NCI-H69 (cell line): ENCODE results near the gene RTN4RL1.

Source experiments
- DNase-seq: peaks from one replicate; lab custom pipeline; 2025; lab: John Stamatoyannopoulos, UW

RTN4RL1 gene

GRCh38 chr17:2047590-2047989 lies 22.5 kb upstream of the RTN4RL1 start:
- DNase-seq = no peak

- DNase-seq = peak; percentile 42
Observed at GRCh38 chr17:2044263-2044894, 19.2 kb upstream of the RTN4RL1 start.

GRCh38 chr17:2043785-2044184 lies 18.7 kb upstream of the RTN4RL1 start:
- no peak for DNase-seq

- DNase-seq = no peak
Observed at GRCh38 chr17:2042933-2043332, 17.8 kb upstream of the RTN4RL1 start.

- DNase-seq = peak; percentile 44
Observed at GRCh38 chr17:2042390-2042847, 17.3 kb upstream of the RTN4RL1 start.

GRCh38 chr17:2041561-2042389 lies 16.6 kb upstream of the RTN4RL1 start, which contains the start of gene OVCA2:
OVCA2 (plus strand) TSS chr17:2042022; CDS start chr17:2042048, 26 bp downstream.
- DNase-seq = peak; percentile 95

- peak; percentile 71 for DNase-seq
Observed at GRCh38 chr17:2040942-2041560, 15.9 kb upstream of the RTN4RL1 start.

- DNase-seq = no peak
Observed at GRCh38 chr17:2040219-2040827, 15.2 kb upstream of the RTN4RL1 start.

GRCh38 chr17:2037155-2037554 lies 12.0 kb upstream of the RTN4RL1 start:
- no peak for DNase-seq

GRCh38 chr17:2035541-2036488 lies 10.7 kb upstream of the RTN4RL1 start:
- DNase-seq = no peak

GRCh38 chr17:2034806-2035540 lies 9.8 kb upstream of the RTN4RL1 start:
- peak; percentile 14 for DNase-seq

- DNase-seq = peak; percentile 41
Observed at GRCh38 chr17:2034157-2034556, 9.0 kb upstream of the RTN4RL1 start.

GRCh38 chr17:2033153-2033552 lies 8.0 kb upstream of the RTN4RL1 start:
- no peak for DNase-seq

- no peak for DNase-seq
Observed at GRCh38 chr17:2030779-2031163, 5.6 kb upstream of the RTN4RL1 start.

GRCh38 chr17:2029911-2030778 lies 5.0 kb upstream of the RTN4RL1 start, which contains the start of gene DPH1:
DPH1 (plus strand) TSS chr17:2030153; CDS start chr17:2030170, 17 bp downstream.
- peak; percentile 87 for DNase-seq

GRCh38 chr17:2028737-2029136 lies 3.6 kb upstream of the RTN4RL1 start:
- DNase-seq = peak; percentile 80

GRCh38 chr17:2028234-2028614 lies 3.1 kb upstream of the RTN4RL1 start:
- DNase-seq = peak; percentile 50

GRCh38 chr17:2027528-2028233 lies 2.5 kb upstream of the RTN4RL1 start:
- DNase-seq = peak; percentile 23
